AG10803 (cell line): ENCODE measurements around the gene ABHD2.

ENCODE experiments used
- DNase-seq: peaks from one replicate; pipeline ENCODE4 v3.0.0; 2010; ENCODE audit warnings: low read depth
- H3K4me3 ChIP-seq: 2 replicates; pipeline ENCODE4 v1.5.1; 2011; ENCODE audit warnings: mild to moderate bottlenecking, low read length, control low read depth
- TF ChIP-seq, protein P1 (sequence below): conservative IDR thresholded peaks from 2 replicates; pipeline ENCODE4 v1.5.1; 2011; ENCODE audit warnings: mild to moderate bottlenecking, low read length, control low read depth, inconsistent platforms

ABHD2 gene

GRCh38 chr15:89143503-89144162, 55.4 kb downstream of the ABHD2 start:
- TF ChIP-seq, protein P1, sequence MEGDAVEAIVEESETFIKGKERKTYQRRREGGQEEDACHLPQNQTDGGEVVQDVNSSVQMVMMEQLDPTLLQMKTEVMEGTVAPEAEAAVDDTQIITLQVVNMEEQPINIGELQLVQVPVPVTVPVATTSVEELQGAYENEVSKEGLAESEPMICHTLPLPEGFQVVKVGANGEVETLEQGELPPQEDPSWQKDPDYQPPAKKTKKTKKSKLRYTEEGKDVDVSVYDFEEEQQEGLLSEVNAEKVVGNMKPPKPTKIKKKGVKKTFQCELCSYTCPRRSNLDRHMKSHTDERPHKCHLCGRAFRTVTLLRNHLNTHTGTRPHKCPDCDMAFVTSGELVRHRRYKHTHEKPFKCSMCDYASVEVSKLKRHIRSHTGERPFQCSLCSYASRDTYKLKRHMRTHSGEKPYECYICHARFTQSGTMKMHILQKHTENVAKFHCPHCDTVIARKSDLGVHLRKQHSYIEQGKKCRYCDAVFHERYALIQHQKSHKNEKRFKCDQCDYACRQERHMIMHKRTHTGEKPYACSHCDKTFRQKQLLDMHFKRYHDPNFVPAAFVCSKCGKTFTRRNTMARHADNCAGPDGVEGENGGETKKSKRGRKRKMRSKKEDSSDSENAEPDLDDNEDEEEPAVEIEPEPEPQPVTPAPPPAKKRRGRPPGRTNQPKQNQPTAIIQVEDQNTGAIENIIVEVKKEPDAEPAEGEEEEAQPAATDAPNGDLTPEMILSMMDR, result no peak
- no peak overlapping the region for H3K4me3 ChIP-seq
- DNase-seq, result peak; percentile 96

DNA sequence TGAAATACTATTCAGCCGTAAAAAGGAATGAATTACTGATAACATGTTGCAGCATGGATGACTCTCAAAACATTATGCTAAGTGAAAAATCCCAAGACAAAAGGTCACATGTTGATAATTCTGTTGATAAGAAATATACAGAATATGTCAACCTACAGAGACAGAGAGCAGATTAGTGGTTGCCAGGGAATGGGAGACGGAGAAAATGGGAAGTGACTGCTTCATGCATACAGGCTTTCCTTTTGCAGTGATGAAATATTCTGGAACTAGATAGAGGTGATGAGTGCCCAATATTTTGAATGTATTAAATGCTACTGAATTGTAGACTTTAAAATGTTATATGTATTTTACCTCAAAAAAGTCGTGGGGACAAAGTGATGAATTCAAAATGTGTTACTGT, 56.2 kb downstream of the ABHD2 start:
- no peak for DNase-seq
- TF ChIP-seq, protein P1, result no peak
- H3K4me3 ChIP-seq, result no peak overlapping the region

DNA sequence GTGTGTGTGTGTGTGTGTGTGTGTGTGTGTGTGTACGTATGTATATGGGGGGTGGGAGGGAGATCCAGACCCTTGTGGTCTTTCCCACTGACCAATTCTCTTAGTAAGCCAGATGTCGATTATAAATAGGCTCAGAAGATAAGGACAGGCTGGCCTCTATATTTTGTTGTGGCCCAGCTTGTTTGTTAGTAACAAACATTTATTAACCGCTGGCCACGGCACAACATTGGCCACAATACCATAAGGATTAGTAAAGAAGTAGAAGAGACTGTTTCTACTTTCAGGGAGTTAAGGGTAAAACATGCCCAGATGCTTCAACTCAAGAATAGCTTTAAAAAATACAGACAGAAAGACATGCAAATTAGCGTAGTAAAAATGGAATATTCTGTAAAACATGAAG, 58.1 kb downstream of the ABHD2 start:
- TF ChIP-seq, protein P1, result no peak
- DNase-seq, result peak; percentile 33
- H3K4me3 ChIP-seq, result no peak overlapping the region

DNA sequence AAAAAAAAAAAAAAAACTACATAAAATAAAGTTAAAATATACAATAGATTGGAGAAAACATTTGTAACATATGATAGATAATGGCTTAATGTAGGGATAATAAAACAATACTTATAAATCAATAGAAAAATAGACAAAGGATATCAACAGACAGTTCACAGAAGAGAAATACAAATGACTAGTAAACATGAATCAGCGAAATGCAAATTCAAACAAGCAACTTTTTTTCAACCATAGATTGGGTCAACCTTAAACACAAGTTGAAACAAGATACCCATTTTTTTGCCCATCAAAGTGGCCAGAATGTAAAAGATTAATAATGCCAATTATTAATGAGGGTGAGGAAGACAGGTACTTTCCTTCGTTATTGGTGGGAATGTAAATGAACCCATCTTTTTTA, 59.9 kb downstream of the ABHD2 start:
- TF ChIP-seq, protein P1, result no peak
- H3K4me3 ChIP-seq, result no peak overlapping the region
- no peak for DNase-seq

DNA sequence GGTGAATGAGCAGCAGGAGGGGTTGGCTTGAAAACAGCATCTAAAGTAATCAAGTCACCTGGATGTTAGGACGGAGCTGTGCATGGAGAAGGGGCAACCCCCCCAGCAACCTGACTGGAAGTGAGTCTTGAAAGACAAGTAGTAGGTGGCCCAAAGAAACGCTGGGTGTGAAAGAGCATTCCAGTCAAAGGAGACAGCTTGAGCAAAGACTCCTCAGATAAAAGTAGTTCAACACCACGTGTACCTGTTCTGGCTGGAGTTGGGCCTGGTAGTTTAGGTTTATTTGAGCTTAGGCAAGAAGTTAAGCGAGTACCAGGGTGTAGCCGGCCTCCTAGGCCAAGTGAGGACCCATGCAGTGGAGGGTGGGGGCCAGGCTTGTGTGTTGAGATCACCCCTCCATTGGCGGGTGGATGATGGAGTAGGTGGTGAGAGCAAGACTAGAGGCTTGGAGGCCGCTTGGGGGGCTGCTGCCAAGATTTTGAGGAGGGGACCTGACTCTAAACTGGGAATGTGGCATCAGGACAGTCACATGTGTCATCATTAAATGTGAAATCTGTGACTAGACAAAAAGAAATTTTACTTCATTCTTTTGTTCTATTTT, 61.3 kb downstream of the ABHD2 start:
- no peak overlapping the region for H3K4me3 ChIP-seq
- TF ChIP-seq, protein P1, result no peak
- DNase-seq, result no peak

DNA sequence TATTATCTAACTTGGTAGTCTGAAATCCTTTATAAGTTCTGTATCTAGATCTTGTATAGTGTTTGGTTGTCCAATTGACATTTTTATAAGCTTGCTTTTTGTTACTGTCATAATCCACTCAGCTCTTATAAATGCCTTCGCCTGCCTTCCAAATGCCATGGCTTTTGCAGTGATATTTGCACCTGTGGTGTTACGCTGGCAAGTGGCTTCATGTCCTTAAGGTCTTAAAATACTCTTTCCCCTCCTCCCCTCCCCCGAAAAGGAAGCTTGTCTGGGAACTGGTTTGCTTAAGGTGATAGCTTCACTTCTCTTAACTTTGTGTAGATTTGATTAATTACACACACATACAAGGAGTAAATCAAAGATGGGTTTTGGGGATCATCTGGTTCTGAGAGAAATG, 62.0 kb downstream of the ABHD2 start:
- H3K4me3 ChIP-seq, result no peak overlapping the region
- TF ChIP-seq, protein P1, result no peak
- DNase-seq, result no peak
